GM12891 (cell line): Measurements from ENCODE around the gene MBOAT2.

Source experiments
- POLR2A ChIP-seq: IDR thresholded peaks from 2 replicates; pipeline ENCODE4 v1.6.1; 2011; ENCODE audit warnings: low read depth, low read length, control low read depth
- POLR2AphosphoS5 ChIP-seq: IDR thresholded peaks from 2 replicates; pipeline ENCODE4 v1.6.1; 2011; ENCODE audit warnings: low read depth, low read length, control low read depth
- POU2F2 ChIP-seq: IDR thresholded peaks from 2 replicates; pipeline ENCODE4 v1.6.1; 2011; ENCODE audit warnings: low read depth, mild to moderate bottlenecking, control low read depth, low read length, moderate library complexity
- TAF1 ChIP-seq: IDR thresholded peaks from 2 replicates; pipeline ENCODE4 v1.6.1; 2011; ENCODE audit warnings: low read depth, low read length, control low read depth

- TF ChIP-seq POLR2A (no peak), TAF1 (no peak), POU2F2 (no peak), POLR2AphosphoS5 (no peak)
Observed at GRCh38 chr2:9018534-9018933, 15.1 kb upstream of the MBOAT2 start.
